Upper lobe of right lung (tissue), 1 donor: ENCODE measurements around the gene FAM229A. TPM values are rescaled to one million over a fixed set of nuclear protein-coding genes. Genes with fewer than 3 reads are reported as not detected.

Experiments
- ATAC-seq: fragments of 200-7000 bp; cut with Tn5 transposase; one replicate; pipeline ENCODE4 v1.9.1; 2020; ENCODE audit warnings: mild to moderate bottlenecking, moderate library complexity
- DNase-seq: peaks from one replicate; pipeline ENCODE4 v3.0.0-alpha.2; 2020
- H3K27ac ChIP-seq: fragments of 200-600 bp; one replicate; pipeline ENCODE4 v1.8.0; 2022
- H3K27me3 ChIP-seq: fragments of 200-600 bp; one replicate; pipeline ENCODE4 v1.8.0; 2022; ENCODE audit warnings: mild to moderate bottlenecking
- H3K36me3 ChIP-seq: fragments of 200-600 bp; one replicate; pipeline ENCODE4 v1.8.0; 2022
- H3K4me1 ChIP-seq: fragments of 200-600 bp; one replicate; pipeline ENCODE4 v1.8.0; 2022
- H3K4me3 ChIP-seq: fragments of 200-600 bp; one replicate; pipeline ENCODE4 v1.8.0; 2022; ENCODE audit warnings: mild to moderate bottlenecking
- H3K9me3 ChIP-seq: fragments of 200-600 bp; one replicate; pipeline ENCODE4 v1.8.0; 2022
- CTCF ChIP-seq: fragments of 200-600 bp; IDR thresholded peaks from one replicate; pipeline ENCODE4 v1.8.0; 2022; ENCODE audit warnings: antibody characterized with exemption
- intact Hi-C: fragments of 100-400 bp; cut with DNase I; formaldehyde crosslinking; loops from one replicate; pipeline ENCODE4 v1.11.0; 2022
- total RNA-seq: library from RNA; stranded (reverse); fragmentation: NEBNext Ultra II Directional; extraction: Animal tissue kit (Norgen Biotek cat#: 25700); gene quantifications from one replicate; pipeline ENCODE4 v1.2.1, GENCODE V29; 2021
- donor health status: DM: no; HTN: yes; CAD: no; lungs with severe emphysema.

The FAM229A gene
- total RNA-seq, 1 donor from 2014 or later, result 9.3 TPM

DNA sequence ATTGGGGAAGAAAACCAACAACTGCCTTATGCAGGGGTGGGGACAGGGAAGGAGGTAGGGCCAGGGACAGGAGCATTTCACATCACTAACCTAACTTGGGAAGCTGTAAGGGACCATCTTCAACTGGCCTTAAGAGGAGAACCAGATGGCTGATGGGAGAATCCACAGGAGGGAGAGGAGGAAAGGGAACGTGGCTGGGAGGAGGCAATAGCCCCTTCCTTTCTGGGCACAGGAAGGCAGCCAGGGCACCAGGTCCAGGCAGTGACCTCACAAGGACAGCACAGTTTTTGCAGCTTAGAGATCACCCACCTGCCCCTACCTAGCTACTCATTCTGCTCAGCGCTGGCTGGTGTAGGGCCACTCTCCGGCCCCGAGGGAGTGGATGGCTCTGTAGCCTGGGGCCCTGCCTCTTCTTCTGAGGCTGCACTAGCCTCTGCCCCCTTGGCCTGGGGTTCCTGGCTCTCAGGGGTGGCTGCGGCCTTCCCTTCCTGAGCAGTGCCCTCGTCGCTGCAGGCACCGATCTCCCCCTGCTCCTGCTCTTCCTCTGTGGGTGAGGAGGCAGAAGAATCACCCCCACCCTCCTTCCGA is 27.9 kb downstream of the FAM229A start:
- peak overlapping the region; percentile 60 for H3K4me3 ChIP-seq
- H3K4me1 ChIP-seq, result peaks cover 28% of the 10 kb centered on the region
- H3K27ac ChIP-seq, result peak overlapping the region; percentile 36
- DNase-seq (no peak), ATAC-seq (no peak)
- intact Hi-C loops, result no loop called here
- H3K9me3 ChIP-seq, result no peaks in the 10 kb centered on the region
- no peak for TF ChIP-seq CTCF
- H3K27me3 ChIP-seq, result no peaks in the 10 kb centered on the region
- peaks cover 37% of the 10 kb centered on the region for H3K36me3 ChIP-seq

- no peak for DNase-seq
- no peaks in the 10 kb centered on the region for H3K9me3 ChIP-seq
- TF ChIP-seq CTCF, result no peak
- no peak for ATAC-seq
- peaks cover 28% of the 10 kb centered on the region for H3K4me1 ChIP-seq
- peaks cover 47% of the 10 kb centered on the region for H3K36me3 ChIP-seq
- no peaks in the 10 kb centered on the region for H3K27me3 ChIP-seq
- no peak overlapping the region for H3K27ac ChIP-seq
- intact Hi-C loops, result no loop called here
- no peak overlapping the region for H3K4me3 ChIP-seq
Observed at GRCh38 chr1:32333251-32333963, 28.9 kb downstream of the FAM229A start.

DNA sequence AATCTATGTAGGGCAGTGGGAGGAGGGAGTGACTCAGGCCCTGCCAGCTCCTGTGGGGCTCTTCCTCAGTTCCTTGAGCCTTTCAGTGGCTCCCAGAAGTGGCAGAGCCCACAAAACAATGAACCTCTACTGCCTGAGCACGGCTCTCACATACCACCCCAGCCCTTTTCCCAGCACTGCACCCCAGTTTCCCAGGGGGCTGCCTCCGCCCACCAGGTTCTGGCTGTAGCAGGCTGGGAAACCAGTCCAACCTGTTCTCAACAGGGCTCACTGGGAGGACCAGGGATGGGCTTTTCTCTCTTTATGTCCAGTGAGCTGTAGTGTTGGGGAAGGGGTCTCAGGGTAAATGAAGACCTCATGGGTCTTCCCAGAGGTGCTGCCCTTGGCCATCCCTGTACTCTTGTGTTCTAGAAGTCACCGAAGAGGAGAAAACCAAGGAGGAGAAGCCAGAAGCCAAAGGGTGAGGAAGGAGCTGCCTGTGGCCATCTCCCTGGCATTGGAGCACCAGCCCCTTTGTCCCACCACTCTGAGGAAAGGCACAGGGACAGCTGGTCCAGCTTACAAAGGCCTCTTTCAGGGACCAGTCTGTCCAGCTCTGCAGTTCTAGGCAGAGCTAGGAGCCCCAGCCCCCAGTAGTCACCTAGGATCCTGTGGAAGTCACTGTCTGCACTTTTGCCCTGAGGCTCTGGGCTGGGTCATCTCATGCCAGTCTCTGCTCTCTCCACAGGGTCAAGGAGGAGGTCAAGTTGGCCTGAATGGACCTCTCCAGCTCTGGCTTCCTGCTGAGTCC is 29.8 kb downstream of the FAM229A start:
- Histone ChIP-seq H3K4me3 (no peak overlapping the region), H3K9me3 (no peaks in the 10 kb centered on the region), H3K36me3 (peaks cover 56% of the 10 kb centered on the region), H3K27ac (no peak overlapping the region), H3K27me3 (no peaks in the 10 kb centered on the region), H3K4me1 (peaks cover 21% of the 10 kb centered on the region)
- intact Hi-C loops, result no loop called here
- no peak for TF ChIP-seq CTCF
- DNase-seq (no peak), ATAC-seq (no peak)

DNA sequence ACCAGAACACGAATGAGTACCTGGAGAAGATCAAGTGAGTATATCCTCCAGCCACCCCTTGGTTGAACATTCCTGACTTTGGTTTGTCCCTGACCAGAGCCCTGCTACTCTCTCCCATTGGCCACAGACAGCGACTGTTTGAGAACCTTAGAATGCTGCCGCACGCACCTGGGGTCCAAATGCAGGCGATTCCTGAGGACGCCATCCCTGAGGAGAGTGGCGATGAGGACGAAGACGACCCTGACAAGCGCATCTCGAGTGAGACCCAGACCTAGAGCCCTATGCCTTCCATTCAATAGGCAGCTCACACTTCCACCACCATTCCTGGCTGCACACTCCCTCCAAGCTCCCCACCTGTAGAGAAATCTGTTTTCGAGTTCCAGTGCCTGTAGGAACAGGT is 30.7 kb downstream of the FAM229A start:
- ATAC-seq (no peak), DNase-seq (peak; percentile 45)
- no peak for TF ChIP-seq CTCF
- Histone ChIP-seq H3K9me3 (no peaks in the 10 kb centered on the region), H3K27me3 (no peaks in the 10 kb centered on the region), H3K4me1 (peaks cover 12% of the 10 kb centered on the region), H3K4me3 (no peak overlapping the region), H3K27ac (no peak overlapping the region), H3K36me3 (peaks cover 65% of the 10 kb centered on the region)
- intact Hi-C loops, result no loop called here

DNA sequence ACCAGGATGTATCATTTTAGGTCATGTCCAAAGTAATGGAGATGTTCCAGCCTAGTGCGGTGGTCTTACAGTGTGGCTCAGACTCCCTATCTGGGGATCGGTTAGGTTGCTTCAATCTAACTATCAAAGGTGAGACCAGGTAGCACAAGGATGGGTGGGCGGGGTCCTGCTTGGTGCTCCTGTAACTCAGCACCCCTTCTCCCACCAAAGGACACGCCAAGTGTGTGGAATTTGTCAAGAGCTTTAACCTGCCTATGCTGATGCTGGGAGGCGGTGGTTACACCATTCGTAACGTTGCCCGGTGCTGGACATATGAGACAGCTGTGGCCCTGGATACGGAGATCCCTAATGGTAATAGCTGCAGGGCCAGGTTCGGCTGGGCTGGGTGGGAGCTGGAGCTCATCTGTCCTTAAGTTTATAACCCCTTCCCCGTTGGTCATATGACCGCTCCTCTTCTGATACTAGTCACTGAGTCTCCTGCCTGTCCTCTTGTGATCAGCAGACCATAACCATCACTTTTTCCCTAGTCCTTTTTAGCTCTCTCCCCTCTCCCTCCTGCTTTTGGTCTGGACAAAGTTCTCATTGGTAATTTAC is 31.6 kb downstream of the FAM229A start:
- DNase-seq, result peak; percentile 19
- peaks cover 8% of the 10 kb centered on the region for H3K4me1 ChIP-seq
- TF ChIP-seq CTCF, result no peak
- no peak overlapping the region for H3K4me3 ChIP-seq
- intact Hi-C loops, result no loop called here
- no peak overlapping the region for H3K27ac ChIP-seq
- no peak for ATAC-seq
- no peaks in the 10 kb centered on the region for H3K27me3 ChIP-seq
- no peaks in the 10 kb centered on the region for H3K9me3 ChIP-seq
- peaks cover 66% of the 10 kb centered on the region for H3K36me3 ChIP-seq
